Colonic mucosa (tissue), 4 donors: Measurements from ENCODE around the gene C10orf143. TPM values are rescaled to one million over a fixed set of nuclear protein-coding genes. Genes with fewer than 3 reads are reported as not detected.

ENCODE experiments used
- DNase-seq: peaks from one replicate; pipeline ENCODE4 v3.0.0-alpha.2; 2020
- H3K27ac ChIP-seq: fragments of 200-600 bp; one replicate; pipeline ENCODE4 v1.8.0; 2021
- H3K27me3 ChIP-seq: fragments of 200-600 bp; one replicate; pipeline ENCODE4 v1.8.0; 2021
- H3K36me3 ChIP-seq: fragments of 200-600 bp; one replicate; pipeline ENCODE4 v1.8.0; 2021
- H3K4me1 ChIP-seq: fragments of 200-600 bp; one replicate; pipeline ENCODE4 v1.8.0; 2021; ENCODE audit warnings: mild to moderate bottlenecking
- H3K4me3 ChIP-seq: fragments of 200-600 bp; one replicate; pipeline ENCODE4 v1.8.0; 2021
- H3K9ac ChIP-seq, 2 donors: one replicate each; pipeline ENCODE4 v1.7.0; 2013; ENCODE audit warnings: control low read depth in 2 of 2, low read depth in 2 of 2, low read length in 2 of 2
- H3K9me3 ChIP-seq: fragments of 200-600 bp; one replicate; pipeline ENCODE4 v1.8.0; 2021
- CTCF ChIP-seq: fragments of 200-600 bp; IDR thresholded peaks from one replicate; pipeline ENCODE4 v1.8.0; 2022; ENCODE audit warnings: antibody characterized with exemption, mild to moderate bottlenecking
- intact Hi-C: fragments of 100-400 bp; cut with DNase I; formaldehyde crosslinking; loops from one replicate; pipeline ENCODE4 v1.14.1; 2022
- total RNA-seq, 2 donors: library from RNA; stranded (reverse); fragmentation: NEBNext Ultra II Directional in 1 of 2; extraction: Animal tissue kit (Norgen Biotek cat#: 25700) in 1 of 2; gene quantifications; one replicate each; pipeline ENCODE4 v1.2.1, GENCODE V29; 2021
- donor health status: healthy.
- donor health status: DM: no; HTN: no; CAD: no.
- donor health status: DM: no; HTN: no; CAD: no.

C10orf143 gene
- total RNA-seq, 2 donors from 2014 or later, result 1.9 to 3.1 TPM

- TF ChIP-seq CTCF, result no peak
- Histone ChIP-seq H3K4me1 (no peaks in the 10 kb centered on the region), H3K4me3 (no peak overlapping the region), H3K9ac (no peak overlapping the region), H3K9me3 (no peaks in the 10 kb centered on the region), H3K27me3 (no peaks in the 10 kb centered on the region), H3K27ac (no peak overlapping the region), H3K36me3 (no peaks in the 10 kb centered on the region)
- no peak for DNase-seq
- intact Hi-C loops, result no loop called here
Measured at GRCh38 chr10:130062976-130063375, 47.7 kb downstream of the C10orf143 start.

- TF ChIP-seq CTCF, result no peak
- no peak for DNase-seq
- H3K27me3 ChIP-seq, result no peaks in the 10 kb centered on the region
- no peaks in the 10 kb centered on the region for H3K36me3 ChIP-seq
- H3K9me3 ChIP-seq, result no peaks in the 10 kb centered on the region
- H3K27ac ChIP-seq, result no peak overlapping the region
- no peak overlapping the region for H3K4me3 ChIP-seq
- H3K9ac ChIP-seq, result no peak overlapping the region
- intact Hi-C loops, result no loop called here
- no peaks in the 10 kb centered on the region for H3K4me1 ChIP-seq
Measured at GRCh38 chr10:130062201-130062600, 48.4 kb downstream of the C10orf143 start.

GRCh38 chr10:130061760-130062159, 48.9 kb downstream of the C10orf143 start:
- no peak overlapping the region for H3K4me3 ChIP-seq
- H3K27me3 ChIP-seq, result no peaks in the 10 kb centered on the region
- no peak for DNase-seq
- intact Hi-C loops, result no loop called here
- no peaks in the 10 kb centered on the region for H3K4me1 ChIP-seq
- no peaks in the 10 kb centered on the region for H3K36me3 ChIP-seq
- H3K9ac ChIP-seq, result no peak overlapping the region
- H3K9me3 ChIP-seq, result no peaks in the 10 kb centered on the region
- no peak for TF ChIP-seq CTCF
- H3K27ac ChIP-seq, result no peak overlapping the region

GRCh38 chr10:130054021-130054420, 56.6 kb downstream of the C10orf143 start:
- Histone ChIP-seq H3K9ac (no peak overlapping the region), H3K36me3 (no peaks in the 10 kb centered on the region), H3K27me3 (no peaks in the 10 kb centered on the region), H3K4me1 (no peaks in the 10 kb centered on the region), H3K9me3 (no peaks in the 10 kb centered on the region), H3K27ac (no peak overlapping the region), H3K4me3 (no peak overlapping the region)
- intact Hi-C loops, result no loop called here
- no peak for TF ChIP-seq CTCF
- DNase-seq, result no peak

- Histone ChIP-seq H3K4me1 (no peaks in the 10 kb centered on the region), H3K36me3 (no peaks in the 10 kb centered on the region), H3K27me3 (no peaks in the 10 kb centered on the region), H3K4me3 (no peak overlapping the region), H3K9me3 (no peaks in the 10 kb centered on the region), H3K9ac (no peak overlapping the region), H3K27ac (no peak overlapping the region)
- no peak for TF ChIP-seq CTCF
- intact Hi-C loops, result no loop called here
- DNase-seq, result no peak
Measured at GRCh38 chr10:130053561-130053960, 57.1 kb downstream of the C10orf143 start.

- Histone ChIP-seq H3K27ac (no peak overlapping the region), H3K4me1 (no peaks in the 10 kb centered on the region), H3K27me3 (no peaks in the 10 kb centered on the region), H3K9me3 (no peaks in the 10 kb centered on the region), H3K36me3 (no peaks in the 10 kb centered on the region), H3K4me3 (no peak overlapping the region), H3K9ac (no peak overlapping the region)
- TF ChIP-seq CTCF, result no peak
- DNase-seq, result no peak
- intact Hi-C loops, result no loop called here
Measured at GRCh38 chr10:130052193-130052592, 58.4 kb downstream of the C10orf143 start.
